ENCODE data around the gene GRAMD2B.
"Not testable (repeated sequence)": the region's sequence is repeated elsewhere in the genome, so short reads cannot be mapped to it uniquely, and the experiment has no call there.

GRAMD2B gene

DNA sequence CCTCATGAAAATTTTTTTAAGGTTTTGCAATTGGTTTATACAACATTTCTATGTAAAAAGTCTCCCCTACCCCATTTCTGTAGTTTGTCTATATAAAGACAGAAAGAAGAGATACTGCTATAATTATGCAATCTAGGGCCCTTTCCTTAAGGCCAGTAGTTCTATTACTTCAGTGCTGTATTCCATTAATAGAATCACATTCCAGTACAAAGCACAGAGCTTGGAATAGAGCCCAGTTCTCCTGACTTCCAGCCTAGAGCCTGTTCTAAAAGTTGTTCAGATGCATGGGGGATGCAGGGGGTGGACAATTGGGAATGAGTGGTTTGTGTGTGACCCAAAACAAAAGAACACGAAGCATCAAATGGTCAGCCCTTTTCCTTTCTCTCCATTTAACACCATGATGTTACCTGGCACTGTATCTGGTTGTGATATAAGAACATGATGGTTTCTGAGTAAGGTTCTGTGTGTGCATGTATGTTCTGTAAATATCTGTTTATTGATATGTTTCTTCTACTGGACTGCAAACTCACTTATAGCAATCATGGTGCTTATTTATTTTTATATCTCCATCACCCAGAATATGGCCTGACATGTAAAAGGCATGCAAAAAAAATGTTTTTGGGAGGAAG is 8.2 kb upstream of the GRAMD2B start:
- no peak for DNase-seq

DNA sequence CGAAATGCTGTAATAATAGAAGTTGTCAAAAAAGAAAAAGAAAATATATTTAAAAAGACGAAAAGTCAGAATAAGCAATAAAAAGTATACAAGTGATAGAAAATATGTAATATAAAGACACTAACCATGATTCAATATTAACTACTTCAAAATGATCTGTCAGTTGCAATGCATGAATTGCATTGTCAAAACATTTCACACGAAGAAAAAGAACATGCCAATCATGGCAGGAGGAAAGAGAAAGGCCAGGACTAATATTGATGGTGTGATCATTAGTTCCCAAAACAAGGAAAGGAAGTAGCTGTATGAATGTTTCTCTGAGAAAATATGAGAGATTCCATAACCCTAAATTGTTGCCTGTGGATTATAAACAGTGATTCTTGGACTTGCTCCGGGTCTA is 7.4 kb upstream of the GRAMD2B start:
- no peak for DNase-seq

- no peak for DNase-seq
These were observed 6.8 kb upstream of the GRAMD2B start for GRCh38 chr5:126416266-126416925.

- DNase-seq, result no peak
These were observed 6.0 kb upstream of the GRAMD2B start for GRCh38 chr5:126417178-126417577.

DNA sequence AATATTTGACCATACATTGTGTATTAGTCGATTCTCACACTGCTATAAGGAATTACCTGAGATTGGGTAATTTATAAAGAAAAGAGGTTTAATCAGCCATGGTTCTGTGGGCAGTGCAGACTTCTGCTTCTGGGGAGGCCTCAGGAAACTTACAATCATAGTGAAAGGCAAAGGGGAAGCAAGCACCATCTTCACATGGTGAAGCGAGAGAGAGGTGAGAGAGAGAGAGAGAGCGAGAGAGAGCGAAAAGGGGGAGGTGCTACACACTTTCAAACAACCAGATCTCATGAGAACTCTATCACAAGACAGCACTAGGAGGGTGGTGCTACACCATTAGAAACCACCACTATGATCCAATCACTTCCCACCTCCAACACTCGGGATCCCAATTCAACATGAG is 4.1 kb upstream of the GRAMD2B start:
- DNase-seq, result no peak

DNA sequence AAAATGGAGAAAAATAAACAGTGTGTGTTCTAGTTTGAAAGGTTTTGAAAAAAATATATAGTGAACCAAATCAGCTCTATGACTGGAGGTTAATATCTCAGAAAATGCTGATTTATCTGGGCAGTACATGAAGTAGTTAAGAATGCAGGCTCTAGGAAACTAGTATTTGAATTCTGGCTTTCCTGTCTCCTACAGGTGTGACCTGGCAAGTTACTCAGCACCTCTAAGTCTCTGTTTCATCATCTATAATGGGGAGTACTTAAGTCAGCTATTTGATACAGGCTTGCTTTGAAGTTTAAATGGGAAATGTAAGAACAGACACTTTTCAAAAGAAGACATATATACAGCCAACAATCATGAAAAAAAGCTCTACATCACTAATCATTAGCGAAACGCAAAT is 5.2 kb downstream of the GRAMD2B start:
- no peak for DNase-seq

- DNase-seq, result no peak
These were observed 7.4 kb downstream of the GRAMD2B start for GRCh38 chr5:126430631-126431030.

DNA sequence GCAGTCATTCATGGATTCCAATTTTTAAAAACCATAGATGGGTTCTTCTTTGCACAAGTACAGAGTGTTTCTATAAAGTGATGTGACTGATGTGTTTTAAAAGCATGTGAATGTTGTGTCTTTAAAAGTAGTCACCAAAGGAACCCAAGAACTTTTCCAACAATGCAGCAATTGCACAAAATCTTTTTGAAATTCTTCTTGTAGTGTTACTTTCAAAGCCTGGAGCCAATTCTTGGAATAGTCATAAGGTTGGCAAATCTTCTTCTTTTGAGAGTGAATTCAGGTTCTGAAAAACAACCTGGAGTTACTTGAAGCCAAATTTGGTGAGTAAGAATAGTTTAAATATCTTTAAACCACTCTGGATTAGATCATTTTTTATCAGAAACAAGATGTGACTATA is 10.5 kb downstream of the GRAMD2B start:
- no peak for DNase-seq

GRCh38 chr5:126435261-126435660 is 12.1 kb downstream of the GRAMD2B start:
- DNase-seq, result no peak

DNA sequence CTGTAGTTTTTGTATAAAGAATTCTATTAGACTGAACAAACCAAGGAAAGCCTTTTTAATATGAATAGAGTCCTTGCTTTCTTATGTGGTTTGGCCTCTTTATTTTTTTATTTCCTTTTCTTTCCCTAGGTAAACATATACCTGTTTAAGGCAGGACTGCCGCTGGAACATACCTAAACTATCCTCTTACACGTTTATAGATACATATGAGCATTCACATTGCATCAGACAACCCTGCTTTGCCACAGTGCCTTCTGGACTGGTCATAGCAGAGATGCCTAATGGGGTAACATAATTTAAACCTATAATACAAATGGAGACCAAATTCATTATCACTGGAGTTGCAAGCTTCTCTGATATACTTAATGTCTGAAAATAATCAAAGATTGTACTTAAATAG is 12.5 kb downstream of the GRAMD2B start:
- no peak for DNase-seq

DNA sequence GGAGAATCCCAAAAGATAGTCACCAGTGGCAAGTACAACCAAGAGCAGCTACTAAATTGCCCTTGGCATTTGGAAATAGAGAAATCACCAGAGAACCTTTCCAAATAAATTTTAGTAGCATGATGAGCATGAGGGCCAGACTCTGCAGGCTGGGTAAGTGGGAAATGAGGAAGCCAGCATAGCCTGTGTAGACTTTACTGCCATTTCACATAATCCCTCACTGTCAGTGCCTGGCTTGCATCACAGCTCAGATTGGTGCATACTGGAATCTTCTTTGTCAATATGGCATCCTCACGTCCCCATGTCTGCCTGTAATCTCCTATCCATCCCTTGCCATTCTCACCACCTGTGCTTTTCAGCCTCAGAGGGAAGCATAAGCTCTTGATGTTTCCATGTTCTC is 14.5 kb downstream of the GRAMD2B start:
- DNase-seq, result no peak

GRCh38 chr5:126438267-126438666 is 15.1 kb downstream of the GRAMD2B start:
- DNase-seq, result no peak

- no peak for DNase-seq
These were observed 15.7 kb downstream of the GRAMD2B start for GRCh38 chr5:126438868-126439267.

DNA sequence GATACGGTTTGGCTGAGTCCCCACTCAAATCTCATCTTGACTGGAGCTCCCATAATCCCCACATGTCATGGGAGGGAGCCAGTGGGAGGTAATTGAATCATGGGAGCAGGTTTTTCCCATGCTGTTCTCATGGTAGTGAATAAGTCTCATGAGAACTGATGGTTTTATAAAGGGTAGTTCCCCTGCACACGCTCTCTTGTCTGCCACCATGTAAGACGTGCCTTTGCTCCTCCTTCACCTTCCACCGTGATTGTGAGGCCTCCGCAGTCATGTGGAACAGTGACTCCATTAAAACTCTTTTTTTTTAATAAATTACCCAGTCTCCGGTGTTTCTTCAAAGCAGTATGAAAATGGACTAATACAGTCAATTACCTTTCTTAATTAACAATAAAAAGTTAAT is 16.5 kb downstream of the GRAMD2B start:
- not testable (repeated sequence) for DNase-seq

DNA sequence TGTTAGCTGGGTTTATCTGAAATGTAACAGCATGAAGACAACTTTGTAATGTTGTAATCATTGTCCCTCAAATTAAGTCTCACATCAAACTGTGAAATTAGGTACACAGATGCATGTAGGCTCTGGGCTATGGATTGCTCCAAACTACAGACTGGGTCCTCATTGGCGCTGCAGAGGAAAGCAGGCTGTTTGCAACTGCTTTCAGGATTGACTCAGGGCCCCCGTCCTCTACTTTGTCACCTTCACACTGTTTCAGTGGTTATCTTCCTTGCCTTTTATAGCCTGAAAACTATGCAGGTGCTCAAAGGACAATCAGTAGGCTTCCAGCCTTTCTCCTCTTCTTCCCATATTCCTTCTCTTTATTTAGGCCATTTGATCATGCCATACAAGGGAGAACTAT is 18.0 kb downstream of the GRAMD2B start:
- DNase-seq, result no peak

DNA sequence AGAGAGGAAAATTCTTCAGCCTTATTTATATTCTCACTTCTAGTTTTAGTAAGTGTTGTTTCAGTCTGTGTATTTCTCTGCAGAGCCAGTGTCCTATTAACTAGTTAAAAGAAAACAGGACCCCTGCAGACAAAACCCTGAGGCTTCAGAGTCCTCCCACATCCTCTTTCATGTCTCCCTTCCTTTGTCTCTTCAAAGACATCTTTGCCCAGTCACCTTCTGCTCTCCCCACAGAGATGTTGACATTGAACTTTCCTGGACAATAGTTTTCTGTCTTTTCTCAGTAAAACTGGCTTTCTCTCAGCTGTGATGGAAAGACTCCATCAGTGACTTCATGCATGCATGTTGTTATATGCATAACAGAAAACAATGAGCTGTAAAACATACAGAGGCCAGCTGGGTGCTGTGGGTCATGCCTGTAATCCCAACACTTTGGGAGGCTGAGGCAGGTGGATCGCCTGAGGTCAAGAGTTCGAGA is 20.2 kb downstream of the GRAMD2B start:
- no peak for DNase-seq

- DNase-seq, result no peak
These were observed 20.9 kb downstream of the GRAMD2B start for GRCh38 chr5:126444137-126444536.

DNA sequence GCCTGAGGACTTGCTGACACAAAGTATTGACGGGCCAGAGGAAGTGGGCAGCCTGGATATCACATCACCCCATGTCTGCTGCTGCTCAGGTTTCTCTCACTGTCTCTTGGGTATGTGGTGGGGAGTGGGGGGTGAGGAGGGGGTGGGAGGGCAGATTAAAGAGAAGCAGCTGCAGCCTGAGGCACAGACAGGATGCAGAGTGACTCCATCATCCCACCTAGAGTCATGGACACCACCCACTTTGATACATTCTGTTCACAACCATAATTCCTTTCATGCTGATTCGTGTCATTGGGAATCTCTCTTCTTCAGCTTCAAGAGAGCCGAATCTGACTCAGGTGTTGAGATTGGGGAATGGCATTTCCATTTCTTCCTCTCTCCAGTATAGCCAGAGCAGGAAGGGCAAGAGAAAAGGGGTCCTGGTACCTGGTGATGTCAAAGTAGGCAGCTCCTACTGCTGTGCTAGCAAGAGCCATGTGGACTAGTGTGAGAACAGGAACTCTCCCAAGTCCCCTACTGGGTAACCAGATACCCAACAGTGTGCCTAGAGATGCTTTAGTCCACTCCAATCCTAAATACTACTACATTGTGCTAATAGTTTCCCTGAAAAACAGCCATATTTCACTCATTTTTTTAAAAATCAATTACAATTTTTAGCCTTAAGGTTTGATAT is 22.4 kb downstream of the GRAMD2B start:
- DNase-seq, result no peak

DNA sequence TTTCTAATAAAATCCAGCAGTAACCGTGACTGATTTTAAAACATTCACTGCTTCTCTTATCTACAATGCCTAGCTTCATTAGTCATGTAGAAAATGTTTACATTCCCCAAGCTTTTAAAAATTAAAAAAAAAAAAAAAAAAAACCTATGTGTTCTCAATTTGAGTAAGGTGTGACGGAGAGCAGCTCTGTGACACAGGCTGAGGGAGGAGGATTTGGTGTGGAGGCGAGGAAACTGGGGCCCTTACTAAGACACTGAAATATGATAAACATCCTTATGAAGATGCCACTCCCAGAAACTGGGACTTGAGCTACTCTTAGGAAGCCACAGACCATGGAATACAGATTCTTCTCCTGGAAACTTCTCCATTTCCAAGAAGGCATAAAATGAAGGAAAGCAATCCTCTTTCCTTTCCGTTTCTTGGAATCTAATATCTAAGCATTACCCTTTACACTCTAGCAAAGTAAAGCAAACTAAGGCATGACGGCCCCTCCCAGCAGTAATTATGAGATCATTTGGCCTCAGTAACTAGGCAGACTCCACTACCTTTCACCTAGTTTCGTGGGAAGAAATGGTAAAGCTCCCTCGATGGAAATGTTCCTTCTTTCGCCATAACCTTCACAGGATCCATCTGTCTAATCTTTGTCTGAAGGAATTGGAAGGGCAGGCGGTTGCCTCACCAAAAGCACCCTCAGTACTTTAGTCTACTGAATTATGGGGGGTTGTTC is 23.5 kb downstream of the GRAMD2B start:
- no peak for DNase-seq

GRCh38 chr5:126448720-126449119 is 25.5 kb downstream of the GRAMD2B start:
- no peak for DNase-seq

GRCh38 chr5:126449751-126450271 is 26.6 kb downstream of the GRAMD2B start:
- peak; percentile 48 for DNase-seq

- DNase-seq, result no peak
These were observed 27.1 kb downstream of the GRAMD2B start for GRCh38 chr5:126450346-126450745.

GRCh38 chr5:126450907-126451306 is 27.7 kb downstream of the GRAMD2B start:
- DNase-seq, result no peak

Data from suppressor macrophage treated with lipopolysaccharide for 4 hours (primary cell).